ENCODE data around the gene RB1. TPM values are rescaled to one million over a fixed set of nuclear protein-coding genes. Genes with fewer than 3 reads are reported as not detected.

RB1 gene
- total RNA-seq, 1 experiment from 2014 or later = 43.4 TPM

DNA sequence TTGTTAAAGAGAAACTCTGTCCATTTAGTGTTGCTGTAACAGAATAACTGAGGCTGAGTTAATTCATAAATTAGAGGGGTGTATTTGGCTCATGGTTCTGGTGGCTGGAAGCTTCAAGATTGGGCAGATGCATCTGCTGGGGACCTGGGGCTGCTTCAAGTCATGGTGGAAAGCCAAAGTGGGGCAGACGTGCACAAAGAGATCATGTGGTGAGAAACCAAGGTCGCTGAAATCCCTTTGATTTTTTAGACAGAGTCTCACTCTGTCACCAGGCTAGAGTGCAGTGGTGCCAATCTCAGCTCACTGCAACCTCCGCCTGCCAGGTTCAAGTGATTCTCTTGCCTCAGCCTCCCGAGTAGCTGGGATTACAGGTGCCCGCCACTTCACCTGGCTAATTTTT, 183.3 kb downstream of the RB1 start:
- intact Hi-C loops (cut with micrococcal nuclease) = no loop called here
- BruUV-seq (replicated peaks) = no TSS peak
- H3K27me3 Mint-ChIP-seq (ENCODE audit: insufficient read depth, unreplicated experiment) = no peaks in the 10 kb centered on the region
- no peak for DNase-seq (ENCODE audit: unreplicated experiment)
- H3K9me3 Mint-ChIP-seq (ENCODE audit: unreplicated experiment) = no peaks in the 10 kb centered on the region
- no peaks in the 10 kb centered on the region for H3K4me1 Mint-ChIP-seq (ENCODE audit: insufficient read depth, unreplicated experiment)
- POLR2A ChIA-PET = interaction anchor here (0.6 kb wide), 1 partner anchor 84 kb away, joined by 3 read pairs; no protein-coding TSS in a partner anchor
- H3K36me3 Mint-ChIP-seq (ENCODE audit: insufficient read depth, unreplicated experiment) = peaks cover 11% of the 10 kb centered on the region
- H3K27ac Mint-ChIP-seq (ENCODE audit: low read depth, unreplicated experiment) = no peak overlapping the region
- H3K4me3 Mint-ChIP-seq (ENCODE audit: unreplicated experiment) = no peak overlapping the region
- CTCF ChIA-PET = no interaction called here
- no peak for TF ChIP-seq CTCF (IDR thresholded peaks at IDR 0.05; ENCODE audit: unreplicated experiment)

DNA sequence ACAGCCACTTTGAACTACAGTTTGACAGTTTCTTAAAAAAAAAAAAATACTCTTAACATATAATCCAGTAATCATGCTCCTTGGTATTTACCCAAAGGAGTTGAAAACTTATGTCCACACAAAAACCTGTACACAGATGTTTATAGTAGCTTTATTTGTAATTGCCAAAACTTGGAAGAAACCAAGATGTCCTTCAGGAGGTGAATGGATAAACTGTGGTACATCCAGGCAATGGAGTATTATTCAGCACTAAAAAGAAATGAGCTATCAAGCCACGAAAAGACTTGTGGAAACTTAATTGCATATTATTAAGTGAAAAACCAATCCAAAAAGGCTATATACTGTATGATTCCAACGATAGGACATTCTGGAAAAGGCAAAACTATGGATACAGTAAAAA, 184.4 kb downstream of the RB1 start:
- no TSS peak for BruUV-seq (replicated peaks)
- peaks cover 2% of the 10 kb centered on the region for H3K36me3 Mint-ChIP-seq (ENCODE audit: insufficient read depth, unreplicated experiment)
- H3K27me3 Mint-ChIP-seq (ENCODE audit: insufficient read depth, unreplicated experiment) = no peaks in the 10 kb centered on the region
- H3K4me3 Mint-ChIP-seq (ENCODE audit: unreplicated experiment) = no peak overlapping the region
- TF ChIP-seq CTCF (IDR thresholded peaks at IDR 0.05; ENCODE audit: unreplicated experiment) = no peak
- no peak for DNase-seq (ENCODE audit: unreplicated experiment)
- POLR2A ChIA-PET = interaction anchor here (0.6 kb wide), 1 partner anchor 329 kb away, joined by 3 read pairs; no protein-coding TSS in a partner anchor
- no peak overlapping the region for H3K27ac Mint-ChIP-seq (ENCODE audit: low read depth, unreplicated experiment)
- intact Hi-C loops (cut with micrococcal nuclease) = no loop called here
- no peaks in the 10 kb centered on the region for H3K9me3 Mint-ChIP-seq (ENCODE audit: unreplicated experiment)
- H3K4me1 Mint-ChIP-seq (ENCODE audit: insufficient read depth, unreplicated experiment) = no peaks in the 10 kb centered on the region
- CTCF ChIA-PET = interaction anchor here (0.7 kb wide), 1 partner anchor 1072 kb away, joined by 3 read pairs; no protein-coding TSS in a partner anchor

DNA sequence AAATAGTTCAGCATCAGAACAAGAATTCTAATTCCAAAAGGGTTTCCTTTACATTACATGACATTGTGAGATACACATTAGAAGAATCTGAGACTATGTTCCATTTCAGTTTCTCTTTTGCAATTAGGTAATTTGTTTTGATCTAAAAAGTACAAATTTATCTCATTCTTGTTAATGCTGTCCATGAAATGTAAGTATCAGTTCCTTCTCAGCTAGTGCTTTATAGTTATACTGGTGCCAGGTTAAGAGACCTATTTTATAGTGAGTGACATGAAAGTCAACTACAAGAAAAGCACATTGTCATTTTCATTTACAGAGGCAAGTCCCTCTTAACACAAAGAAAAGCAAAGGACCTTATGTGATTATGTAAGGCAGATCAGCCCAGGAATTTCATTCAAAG, 185.4 kb downstream of the RB1 start:
- no peak for TF ChIP-seq CTCF (IDR thresholded peaks at IDR 0.05; ENCODE audit: unreplicated experiment)
- DNase-seq (ENCODE audit: unreplicated experiment) = no peak
- ChIA-PET CTCF (no interaction called here), POLR2A (interaction anchor here (0.5 to 1.4 kb wide), 3 partner anchors 15 to 90 kb away, joined by 3 read pairs; no protein-coding TSS in a partner anchor)
- Mint-ChIP-seq H3K4me3 (ENCODE audit: unreplicated experiment) (no peak overlapping the region), H3K9me3 (ENCODE audit: unreplicated experiment) (no peaks in the 10 kb centered on the region), H3K27me3 (ENCODE audit: insufficient read depth, unreplicated experiment) (no peaks in the 10 kb centered on the region), H3K27ac (ENCODE audit: low read depth, unreplicated experiment) (no peak overlapping the region), H3K36me3 (ENCODE audit: insufficient read depth, unreplicated experiment) (no peaks in the 10 kb centered on the region), H3K4me1 (ENCODE audit: insufficient read depth, unreplicated experiment) (no peaks in the 10 kb centered on the region)
- BruUV-seq (replicated peaks) = no TSS peak
- intact Hi-C loops (cut with micrococcal nuclease) = no loop called here

- H3K36me3 Mint-ChIP-seq (ENCODE audit: insufficient read depth, unreplicated experiment) = no peaks in the 10 kb centered on the region
- no peak for TF ChIP-seq CTCF (IDR thresholded peaks at IDR 0.05; ENCODE audit: unreplicated experiment)
- H3K4me1 Mint-ChIP-seq (ENCODE audit: insufficient read depth, unreplicated experiment) = no peaks in the 10 kb centered on the region
- ChIA-PET POLR2A (interaction anchor here (0.5 to 1.4 kb wide), 2 partner anchors 88 to 90 kb away, joined by 3 read pairs; no protein-coding TSS in a partner anchor), CTCF (no interaction called here)
- no peak overlapping the region for H3K27ac Mint-ChIP-seq (ENCODE audit: low read depth, unreplicated experiment)
- BruUV-seq (replicated peaks) = no TSS peak
- no peaks in the 10 kb centered on the region for H3K27me3 Mint-ChIP-seq (ENCODE audit: insufficient read depth, unreplicated experiment)
- intact Hi-C loops (cut with micrococcal nuclease) = no loop called here
- DNase-seq (ENCODE audit: unreplicated experiment) = no peak
- no peak overlapping the region for H3K4me3 Mint-ChIP-seq (ENCODE audit: unreplicated experiment)
- H3K9me3 Mint-ChIP-seq (ENCODE audit: unreplicated experiment) = no peaks in the 10 kb centered on the region
Measured at GRCh38 chr13:48489666-48490065, 186.1 kb downstream of the RB1 start.

Measured in MCF 10A (cell line).